Measurements from ENCODE around the gene LIN28A.
A peak's percentile ranks its signal among the peaks of the same experiment; 100 is the strongest.

The LIN28A gene

GRCh38 chr1:26471498-26472319 is 61.1 kb downstream of the LIN28A start:
- H3K36me3 ChIP-seq (ENCODE audit: control insufficient read depth in 2 of 2, insufficient read depth in 1 of 2, low read length in 2 of 2), result peaks cover 23 to 63% of the 10 kb centered on the region in 2 experiments
- peak overlapping the region; percentile 88 for H3K4me3 ChIP-seq (ENCODE audit: low read depth, low read length)
- H3K27ac ChIP-seq (ENCODE audit: extremely low read depth, low read depth, low read length), result peak overlapping the region; percentile 80
- POLR2A ChIA-PET, result interaction anchor here (0.6 to 2.4 kb wide), 14 partner anchors 10 to 455 kb away, joined by 3 to 19 read pairs (median 4); partner anchors contain the start of gene DHDDS
- peaks cover 2% of the 10 kb centered on the region; the same call in 1 of the 2 replicates for H3K4me1 ChIP-seq (ENCODE audit: control insufficient read depth, insufficient read depth, low read length)
- CTCF ChIA-PET, result interaction anchor here (0.5 to 3.4 kb wide), 7 partner anchors 12 to 684 kb away, joined by 4 to 30 read pairs (median 5); partner anchors contain the start of gene DHDDS
- H3K9me3 ChIP-seq (ENCODE audit: control insufficient read depth, insufficient read depth, low read depth, low read length), result no peaks in the 10 kb centered on the region
- TF ChIP-seq PBX3 (CRISPR knock-in tag; IDR thresholded peaks at IDR 0.05), result no peak
- TF ChIP-seq ZNF792 (tag by site-specific recombination; IDR thresholded peaks at IDR 0.05), result no peak
- peak; percentile 79 for TF ChIP-seq ZBTB17 (tag by site-specific recombination; IDR thresholded peaks at IDR 0.05)
- TF ChIP-seq ZNF112 (tag by site-specific recombination; IDR thresholded peaks at IDR 0.05), result no peak
- no peak for TF ChIP-seq ZNF654 (tag by site-specific recombination; IDR thresholded peaks at IDR 0.05; ENCODE audit: low read depth)
- TF ChIP-seq ZNF571 (tag by site-specific recombination; IDR thresholded peaks at IDR 0.05), result no peak
- TF ChIP-seq ZNF776 (tag by site-specific recombination; IDR thresholded peaks at IDR 0.05; ENCODE audit: borderline replicate concordance), result no peak
- peak; percentile 95 for TF ChIP-seq PRDM1 (tag by site-specific recombination; IDR thresholded peaks at IDR 0.05)
- no peak for TF ChIP-seq ZFP41 (tag by site-specific recombination; IDR thresholded peaks at IDR 0.05; ENCODE audit: borderline replicate concordance)
- peak; percentile 70 for TF ChIP-seq ZNF2 (tag by site-specific recombination; IDR thresholded peaks at IDR 0.05)
- no peak for TF ChIP-seq ZNF214 (tag by site-specific recombination; IDR thresholded peaks at IDR 0.05; ENCODE audit: borderline replicate concordance)
- peak; percentile 14; the same call in 1 of the 2 replicates for TF ChIP-seq ZNF660 (tag by site-specific recombination; IDR thresholded peaks at IDR 0.05)
- TF ChIP-seq ZFHX2 (tag by site-specific recombination; conservative IDR thresholded peaks at IDR 0.05), result no peak
- TF ChIP-seq ZNF26 (tag by site-specific recombination; IDR thresholded peaks at IDR 0.05), result no peak
- TF ChIP-seq ZNF114 (tag by site-specific recombination; IDR thresholded peaks at IDR 0.05), result no peak
- TF ChIP-seq HOXC10 (CRISPR knock-in tag; IDR thresholded peaks at IDR 0.05), result no peak
- TF ChIP-seq ZBTB8A (tag by site-specific recombination; IDR thresholded peaks at IDR 0.05), result no peak
- no peak for TF ChIP-seq ZNF132 (tag by site-specific recombination; IDR thresholded peaks at IDR 0.05; ENCODE audit: borderline replicate concordance)
- peak; percentile 82 for TF ChIP-seq ZNF366 (tag by site-specific recombination; conservative IDR thresholded peaks at IDR 0.05)
- no peak for TF ChIP-seq ZNF670 (tag by site-specific recombination; IDR thresholded peaks at IDR 0.05; ENCODE audit: low read depth)
- TF ChIP-seq IKZF3 (tag by site-specific recombination; IDR thresholded peaks at IDR 0.05), result peak; percentile 90
- TF ChIP-seq HOXA7 (CRISPR knock-in tag; IDR thresholded peaks at IDR 0.05; ENCODE audit: borderline replicate concordance), result no peak
- no peak for TF ChIP-seq ZNF202 (tag by site-specific recombination; IDR thresholded peaks at IDR 0.05; ENCODE audit: borderline replicate concordance)
- no peak for TF ChIP-seq ZNF596 (tag by site-specific recombination; IDR thresholded peaks at IDR 0.05)
- no peak for TF ChIP-seq ZNF148 (tag by site-specific recombination; IDR thresholded peaks at IDR 0.05; ENCODE audit: borderline replicate concordance)
- 0 out of 2 replicates have a peak, but pooled peaks have one; percentile 7 for TF ChIP-seq TRIM28 (IDR thresholded peaks at IDR 0.05; ENCODE audit: borderline replicate concordance, low read length)
- no peak for TF ChIP-seq PRDM2 (tag by site-specific recombination; IDR thresholded peaks at IDR 0.05; ENCODE audit: borderline replicate concordance)

Measured in HEK293 (cell line).